Measurements from ENCODE around the gene SH3RF2.
A peak's percentile ranks its signal among the peaks of the same experiment; 100 is the strongest.

Gene SH3RF2

GRCh38 chr5:146007270-146007669 lies 70.9 kb downstream of the SH3RF2 start:
- ChIA-PET CTCF (no interaction called here), POLR2A (no interaction called here)
- no peaks in the 10 kb centered on the region for H3K9me3 ChIP-seq (ENCODE audit: control insufficient read depth, insufficient read depth, low read depth, low read length)
- no peak overlapping the region for H3K27ac ChIP-seq (ENCODE audit: extremely low read depth, low read depth, low read length)
- no peak overlapping the region for H3K4me3 ChIP-seq (ENCODE audit: low read depth, low read length)
- no peak for TF ChIP-seq SALL2 (tag by site-specific recombination; IDR thresholded peaks at IDR 0.05; ENCODE audit: borderline replicate concordance)
- TF ChIP-seq CTCF (tag by site-specific recombination; IDR thresholded peaks at IDR 0.05), result 0 out of 2 replicates have a peak, but pooled peaks have one; percentile 22
- peak; percentile 7; the same call in 1 of the 2 replicates for TF ChIP-seq ZNF654 (tag by site-specific recombination; IDR thresholded peaks at IDR 0.05; ENCODE audit: low read depth)
- no peaks in the 10 kb centered on the region for H3K4me1 ChIP-seq (ENCODE audit: control insufficient read depth, insufficient read depth, low read length)
- H3K36me3 ChIP-seq (ENCODE audit: control insufficient read depth in 2 of 2, insufficient read depth in 1 of 2, low read length in 2 of 2), result no peaks in the 10 kb centered on the region

- CTCF ChIA-PET, result interaction anchor here (1.1 kb wide), 1 partner anchor 10 kb away, joined by 4 read pairs; no protein-coding TSS in a partner anchor
Measured at GRCh38 chr5:146007989-146008388, 71.6 kb downstream of the SH3RF2 start.

GRCh38 chr5:146009020-146009419 lies 72.6 kb downstream of the SH3RF2 start:
- H3K36me3 ChIP-seq (ENCODE audit: control insufficient read depth in 2 of 2, insufficient read depth in 1 of 2, low read length in 2 of 2), result no peaks in the 10 kb centered on the region
- H3K27ac ChIP-seq (ENCODE audit: extremely low read depth, low read depth, low read length), result no peak overlapping the region
- ChIA-PET POLR2A (no interaction called here), CTCF (interaction anchor here (0.6 to 1.1 kb wide), 3 partner anchors 11 to 184 kb away, joined by 3 to 7 read pairs (median 4); no protein-coding TSS in a partner anchor)
- H3K4me1 ChIP-seq (ENCODE audit: control insufficient read depth, insufficient read depth, low read length), result no peaks in the 10 kb centered on the region
- no peaks in the 10 kb centered on the region for H3K9me3 ChIP-seq (ENCODE audit: control insufficient read depth, insufficient read depth, low read depth, low read length)
- H3K4me3 ChIP-seq (ENCODE audit: low read depth, low read length), result no peak overlapping the region
- TF ChIP-seq TCF7L2 (IDR thresholded peaks at IDR 0.05; ENCODE audit: borderline replicate concordance, low read depth, low read length) (no peak), ZEB2 (tag by site-specific recombination; IDR thresholded peaks at IDR 0.05) (no peak), ZNF530 (tag by site-specific recombination; IDR thresholded peaks at IDR 0.05; ENCODE audit: low read depth) (no peak), ZNF664 (tag by site-specific recombination; IDR thresholded peaks at IDR 0.05) (no peak), ZNF639 (tag by site-specific recombination; IDR thresholded peaks at IDR 0.05) (no peak)
- TF ChIP-seq, protein P1, sequence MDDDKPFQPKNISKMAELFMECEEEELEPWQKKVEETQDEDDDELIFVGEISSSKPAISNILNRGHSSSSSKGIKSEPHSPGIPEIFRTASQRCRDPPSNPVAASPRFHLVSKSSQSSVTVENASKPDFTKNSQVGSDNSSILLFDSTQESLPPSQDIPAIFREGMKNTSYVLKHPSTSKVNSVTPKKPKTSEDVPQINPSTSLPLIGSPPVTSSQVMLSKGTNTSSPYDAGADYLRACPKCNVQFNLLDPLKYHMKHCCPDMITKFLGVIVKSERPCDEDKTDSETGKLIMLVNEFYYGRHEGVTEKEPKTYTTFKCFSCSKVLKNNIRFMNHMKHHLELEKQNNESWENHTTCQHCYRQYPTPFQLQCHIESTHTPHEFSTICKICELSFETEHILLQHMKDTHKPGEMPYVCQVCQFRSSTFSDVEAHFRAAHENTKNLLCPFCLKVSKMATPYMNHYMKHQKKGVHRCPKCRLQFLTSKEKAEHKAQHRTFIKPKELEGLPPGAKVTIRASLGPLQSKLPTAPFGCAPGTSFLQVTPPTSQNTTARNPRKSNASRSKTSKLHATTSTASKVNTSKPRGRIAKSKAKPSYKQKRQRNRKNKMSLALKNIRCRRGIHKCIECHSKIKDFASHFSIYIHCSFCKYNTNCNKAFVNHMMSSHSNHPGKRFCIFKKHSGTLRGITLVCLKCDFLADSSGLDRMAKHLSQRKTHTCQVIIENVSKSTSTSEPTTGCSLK (tag by site-specific recombination; IDR thresholded peaks at IDR 0.05), result no peak

More at GRCh38 chr5:146007989-146008388, 71.6 kb downstream of the SH3RF2 start:
- Histone ChIP-seq H3K9me3 (ENCODE audit: control insufficient read depth, insufficient read depth, low read depth, low read length) (no peaks in the 10 kb centered on the region), H3K4me1 (ENCODE audit: control insufficient read depth, insufficient read depth, low read length) (no peaks in the 10 kb centered on the region), H3K27ac (ENCODE audit: extremely low read depth, low read depth, low read length) (no peak overlapping the region), H3K4me3 (ENCODE audit: low read depth, low read length) (no peak overlapping the region), H3K36me3 (ENCODE audit: control insufficient read depth in 2 of 2, insufficient read depth in 1 of 2, low read length in 2 of 2) (no peaks in the 10 kb centered on the region)
- TF ChIP-seq ZNF792 (tag by site-specific recombination; IDR thresholded peaks at IDR 0.05) (no peak), ZNF324 (tag by site-specific recombination; IDR thresholded peaks at IDR 0.05) (no peak)
- TF ChIP-seq, protein P2, sequence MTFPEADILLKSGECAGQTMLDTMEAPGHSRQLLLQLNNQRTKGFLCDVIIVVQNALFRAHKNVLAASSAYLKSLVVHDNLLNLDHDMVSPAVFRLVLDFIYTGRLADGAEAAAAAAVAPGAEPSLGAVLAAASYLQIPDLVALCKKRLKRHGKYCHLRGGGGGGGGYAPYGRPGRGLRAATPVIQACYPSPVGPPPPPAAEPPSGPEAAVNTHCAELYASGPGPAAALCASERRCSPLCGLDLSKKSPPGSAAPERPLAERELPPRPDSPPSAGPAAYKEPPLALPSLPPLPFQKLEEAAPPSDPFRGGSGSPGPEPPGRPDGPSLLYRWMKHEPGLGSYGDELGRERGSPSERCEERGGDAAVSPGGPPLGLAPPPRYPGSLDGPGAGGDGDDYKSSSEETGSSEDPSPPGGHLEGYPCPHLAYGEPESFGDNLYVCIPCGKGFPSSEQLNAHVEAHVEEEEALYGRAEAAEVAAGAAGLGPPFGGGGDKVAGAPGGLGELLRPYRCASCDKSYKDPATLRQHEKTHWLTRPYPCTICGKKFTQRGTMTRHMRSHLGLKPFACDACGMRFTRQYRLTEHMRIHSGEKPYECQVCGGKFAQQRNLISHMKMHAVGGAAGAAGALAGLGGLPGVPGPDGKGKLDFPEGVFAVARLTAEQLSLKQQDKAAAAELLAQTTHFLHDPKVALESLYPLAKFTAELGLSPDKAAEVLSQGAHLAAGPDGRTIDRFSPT (tag by site-specific recombination; IDR thresholded peaks at IDR 0.05), result no peak
- POLR2A ChIA-PET, result no interaction called here

All from HEK293 (cell line).